HG02798 (cell line): ENCODE results near the gene ENDOG.
A peak's percentile ranks its signal among the peaks of the same experiment; 100 is the strongest.
"Not testable (repeated sequence)": the region's sequence is repeated elsewhere in the genome, so short reads cannot be mapped to it uniquely, and the experiment has no call there.

Experiments used
- ATAC-seq: cut with Tn5 transposase; IDR thresholded peaks from one replicate; pipeline ENCODE4 v1.9.1; 2021; ENCODE audit warnings: mild to moderate bottlenecking; ENCODE audit not compliant: unreplicated experiment, poor library complexity

Gene ENDOG

GRCh38 chr9:128854454-128854853, 36.2 kb downstream of the ENDOG start:
- ATAC-seq: not testable (repeated sequence)

- ATAC-seq: not testable (repeated sequence)
Observed at GRCh38 chr9:128858476-128858875, 40.2 kb downstream of the ENDOG start.

GRCh38 chr9:128860937-128861336, 42.6 kb downstream of the ENDOG start:
- no peak for ATAC-seq

- no peak for ATAC-seq
Observed at GRCh38 chr9:128861501-128861900, 43.2 kb downstream of the ENDOG start.

GRCh38 chr9:128862401-128862851, 44.1 kb downstream of the ENDOG start:
- ATAC-seq: no peak

- peak; percentile 47 for ATAC-seq
Observed at GRCh38 chr9:128863647-128864046, 45.3 kb downstream of the ENDOG start.

GRCh38 chr9:128870128-128870940, 52.0 kb downstream of the ENDOG start:
- ATAC-seq: no peak

GRCh38 chr9:128870941-128871265, 52.6 kb downstream of the ENDOG start:
- ATAC-seq: not testable (repeated sequence)
